ENCODE results near the gene SALL3.
A peak's percentile ranks its signal among the peaks of the same experiment; 100 is the strongest.
"Not testable (repeated sequence)": the region's sequence is repeated elsewhere in the genome, so short reads cannot be mapped to it uniquely, and the experiment has no call there.

The SALL3 gene

DNA sequence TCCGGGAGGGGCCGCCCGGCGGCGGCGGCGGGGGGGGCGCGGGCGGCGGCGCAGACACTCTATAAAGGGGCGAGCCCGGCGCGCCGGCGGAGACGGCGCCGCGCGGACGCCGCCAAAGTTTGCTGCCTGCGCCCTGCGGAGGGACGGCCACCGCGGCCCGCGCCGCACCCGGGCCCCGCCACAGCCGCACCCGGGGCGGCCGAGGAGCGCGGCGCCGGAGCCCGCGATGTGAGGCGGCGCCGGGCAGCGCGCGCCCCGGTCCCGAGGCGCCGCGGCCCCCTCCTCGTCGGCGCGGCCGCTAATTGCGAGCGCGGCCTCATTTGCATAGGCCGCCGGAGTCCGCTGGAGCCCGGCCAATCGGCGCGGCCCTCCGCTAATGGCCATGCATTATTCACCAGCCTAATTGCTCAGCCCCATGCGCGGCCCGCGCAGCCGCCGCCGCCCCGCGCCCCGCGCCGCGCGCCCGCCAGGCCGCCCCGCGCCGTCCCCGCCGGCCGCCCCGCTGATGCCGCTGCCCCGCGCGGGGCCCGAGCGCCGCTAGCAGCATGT lies at the start of gene SALL3:
Gene SALL3, plus strand, starts transcription at position 89 of the 549 bp plus-strand sequence. Its CDS starts 457 bp downstream, at position 546.
- ATAC-seq (no peak), DNase-seq (ENCODE audit: low spot score in 2 of 2) (no peak)
- Mint-ChIP-seq H3K36me3 (peaks cover 6% of the 10 kb centered on the region), H3K4me3 (no peak within 1 kb of the TSS), H3K27ac (no peak within 1 kb of the TSS), H3K9me3 (no peaks in the 10 kb centered on the region), H3K4me1 (peaks cover 9% of the 10 kb centered on the region)

DNA sequence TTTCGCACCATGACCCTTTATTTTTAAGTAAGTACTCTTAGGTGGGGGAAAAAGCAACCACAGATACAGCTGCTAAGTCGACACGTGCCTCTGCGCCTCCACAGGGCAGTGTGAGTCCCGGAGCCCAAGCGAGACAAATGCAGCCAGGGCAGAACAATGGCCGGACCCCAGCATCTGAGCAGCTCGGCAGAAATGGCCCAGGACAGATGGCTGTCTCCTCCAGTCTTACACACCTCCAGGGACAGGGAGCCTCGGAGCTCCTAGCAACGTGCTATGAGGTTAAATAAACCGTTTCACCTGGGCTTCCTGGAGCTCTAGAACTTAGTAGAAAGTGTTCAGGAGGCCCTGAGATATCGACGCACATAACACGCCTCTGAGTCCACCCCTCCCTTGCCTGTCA lies 47.3 kb upstream of the SALL3 start:
- no peak overlapping the region for H3K27ac Mint-ChIP-seq
- no peak overlapping the region for H3K4me3 Mint-ChIP-seq
- ATAC-seq (no peak), DNase-seq (ENCODE audit: low spot score in 2 of 2) (no peak)
- H3K4me1 Mint-ChIP-seq = no peaks in the 10 kb centered on the region
- H3K9me3 Mint-ChIP-seq = no peaks in the 10 kb centered on the region
- no peaks in the 10 kb centered on the region for H3K36me3 Mint-ChIP-seq

DNA sequence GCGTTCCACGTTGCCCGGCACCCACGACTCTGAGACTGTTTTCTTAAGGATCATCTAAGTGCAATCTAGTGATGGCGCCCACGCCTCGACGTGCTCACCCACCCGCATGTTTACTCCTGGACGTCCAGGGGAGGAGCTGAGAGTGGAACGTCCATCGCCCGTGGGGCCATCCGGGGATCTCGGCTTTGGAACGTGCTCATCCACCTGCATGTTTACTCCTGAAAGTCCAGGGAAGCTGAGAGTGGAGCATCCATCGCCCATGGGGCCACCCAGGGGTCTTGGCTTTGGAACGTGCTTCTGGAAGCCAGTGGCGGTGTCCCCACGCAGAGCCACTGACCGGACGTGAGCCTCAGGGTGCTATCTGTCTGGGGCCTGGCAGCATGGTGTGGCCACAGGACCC lies 45.6 kb upstream of the SALL3 start:
- Mint-ChIP-seq H3K9me3 (no peaks in the 10 kb centered on the region), H3K36me3 (no peaks in the 10 kb centered on the region), H3K4me1 (peaks cover 4% of the 10 kb centered on the region), H3K4me3 (no peak overlapping the region), H3K27ac (no peak overlapping the region)
- DNase-seq (ENCODE audit: low spot score in 2 of 2) (no peak), ATAC-seq (no peak)

DNA sequence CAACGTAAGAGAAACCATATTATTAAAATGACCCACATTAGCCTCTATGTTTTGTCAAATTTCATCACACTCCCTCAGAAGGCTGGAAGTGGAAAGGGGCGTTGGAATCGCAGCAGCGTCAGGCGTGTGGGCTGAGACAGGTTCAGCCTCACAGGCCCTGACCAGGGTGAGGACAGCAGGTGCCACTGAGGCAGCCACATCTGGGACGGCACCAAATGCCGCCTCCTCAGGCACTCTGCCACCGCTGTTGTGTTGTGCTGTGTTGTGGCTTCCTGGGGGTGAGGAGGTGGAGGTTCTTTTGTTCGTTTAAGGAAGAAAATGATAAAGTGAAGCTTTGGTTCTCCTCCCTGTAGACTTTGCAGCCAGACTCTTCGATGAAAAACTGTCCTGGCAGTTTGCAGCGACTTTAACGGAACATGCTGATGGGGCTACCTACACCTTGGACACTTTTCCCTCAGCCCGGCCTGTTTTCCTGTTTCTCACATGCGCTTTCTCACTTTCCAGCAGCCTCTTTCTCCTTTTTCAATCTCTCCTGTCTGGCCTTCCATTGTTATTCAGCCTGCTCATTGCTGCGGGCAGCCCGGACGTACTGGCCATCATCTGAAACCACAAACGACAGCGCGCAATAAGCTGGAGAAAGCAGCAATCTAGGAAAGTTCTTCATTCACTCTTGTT lies 44.9 kb upstream of the SALL3 start:
- no peak for DNase-seq (ENCODE audit: low spot score in 2 of 2)
- Mint-ChIP-seq H3K36me3 (no peaks in the 10 kb centered on the region), H3K4me3 (no peak overlapping the region), H3K4me1 (peaks cover 7% of the 10 kb centered on the region), H3K9me3 (no peaks in the 10 kb centered on the region), H3K27ac (no peak overlapping the region)
- ATAC-seq = no peak

DNA sequence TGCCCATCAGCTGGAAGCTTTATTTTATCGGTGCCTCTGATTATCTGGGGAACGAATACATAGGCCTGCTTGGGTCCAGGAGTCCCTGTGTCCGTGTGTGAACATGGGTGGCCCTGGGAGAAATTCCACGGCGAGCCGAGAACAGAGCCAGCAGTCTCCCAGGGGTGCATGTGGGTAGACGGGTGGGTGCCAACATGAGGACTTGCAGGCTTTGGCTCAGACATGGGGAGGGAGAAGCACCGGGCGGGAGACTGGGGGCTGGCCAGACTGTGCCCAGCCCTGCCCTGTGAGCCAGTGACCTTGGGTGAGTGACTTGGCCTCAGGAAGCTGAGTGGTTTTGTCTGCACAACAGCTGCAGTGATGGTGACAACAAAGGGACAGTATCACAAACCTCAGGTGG lies 44.2 kb upstream of the SALL3 start:
- no peaks in the 10 kb centered on the region for H3K9me3 Mint-ChIP-seq
- no peaks in the 10 kb centered on the region for H3K36me3 Mint-ChIP-seq
- no peak for DNase-seq (ENCODE audit: low spot score in 2 of 2)
- peaks cover 7% of the 10 kb centered on the region for H3K4me1 Mint-ChIP-seq
- no peak overlapping the region for H3K27ac Mint-ChIP-seq
- no peak for ATAC-seq
- no peak overlapping the region for H3K4me3 Mint-ChIP-seq

DNA sequence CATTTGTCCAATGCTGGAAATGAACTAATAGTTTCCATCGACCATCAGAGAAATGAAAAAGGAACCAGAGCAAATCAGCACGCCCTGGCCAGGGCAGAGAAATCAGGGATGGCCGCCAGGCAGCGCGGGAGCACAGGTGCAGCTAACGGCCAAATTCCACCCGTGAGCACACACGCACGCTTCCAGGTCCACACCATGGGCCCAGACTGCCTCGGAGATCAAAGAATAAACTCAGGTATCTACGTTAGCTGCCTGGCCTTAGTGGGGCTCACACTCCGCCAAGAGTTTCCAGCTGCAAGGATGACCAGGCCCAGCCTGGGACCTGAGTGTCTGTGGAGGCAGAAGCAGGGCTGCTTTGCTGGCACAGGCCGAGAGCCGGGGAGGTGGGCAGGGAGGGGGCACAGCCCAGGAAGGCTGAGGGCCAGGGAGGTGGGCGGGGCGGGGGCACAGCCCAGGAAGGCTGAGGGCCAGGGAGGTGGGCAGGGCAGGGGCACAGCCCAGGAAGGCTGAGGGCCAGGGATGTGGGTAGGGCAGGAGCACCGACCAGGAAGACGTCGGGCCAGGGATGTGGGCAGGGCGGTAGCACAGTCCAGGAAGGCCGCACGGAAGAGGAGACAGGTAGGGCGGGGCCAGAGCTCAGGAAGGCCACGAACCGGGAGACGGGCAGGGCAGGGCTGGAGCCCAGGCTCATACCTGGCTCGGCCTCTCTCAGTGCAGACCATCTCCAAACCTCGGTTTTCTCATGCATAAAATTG lies 43.2 kb upstream of the SALL3 start:
- Mint-ChIP-seq H3K27ac (no peak overlapping the region), H3K9me3 (no peaks in the 10 kb centered on the region), H3K4me3 (no peak overlapping the region), H3K4me1 (peaks cover 7% of the 10 kb centered on the region), H3K36me3 (no peaks in the 10 kb centered on the region)
- ATAC-seq = no peak
- DNase-seq (ENCODE audit: low spot score in 2 of 2) = no peak

DNA sequence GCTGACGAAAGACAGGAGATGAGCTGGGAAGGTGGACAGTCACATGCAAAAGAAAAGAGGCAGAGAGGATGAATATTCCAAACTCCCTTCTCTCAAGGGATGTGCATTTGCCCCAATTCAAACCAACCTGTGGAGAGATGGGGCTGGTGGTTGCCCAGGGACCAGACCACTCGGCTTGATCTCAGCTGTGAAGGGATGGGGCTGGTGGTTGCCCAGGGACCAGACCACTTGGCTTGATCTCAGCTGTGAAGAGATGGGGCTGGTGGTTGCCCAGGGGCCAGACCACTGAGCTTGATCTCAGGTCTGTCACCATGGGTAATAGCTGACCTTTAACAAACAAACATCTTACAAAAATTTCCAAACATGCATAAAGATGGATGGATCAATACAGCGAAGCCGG lies 42.5 kb upstream of the SALL3 start:
- H3K36me3 Mint-ChIP-seq = no peaks in the 10 kb centered on the region
- H3K4me1 Mint-ChIP-seq = peaks cover 7% of the 10 kb centered on the region
- H3K27ac Mint-ChIP-seq = no peak overlapping the region
- H3K9me3 Mint-ChIP-seq = no peaks in the 10 kb centered on the region
- no peak for DNase-seq (ENCODE audit: low spot score in 2 of 2)
- no peak overlapping the region for H3K4me3 Mint-ChIP-seq
- no peak for ATAC-seq

DNA sequence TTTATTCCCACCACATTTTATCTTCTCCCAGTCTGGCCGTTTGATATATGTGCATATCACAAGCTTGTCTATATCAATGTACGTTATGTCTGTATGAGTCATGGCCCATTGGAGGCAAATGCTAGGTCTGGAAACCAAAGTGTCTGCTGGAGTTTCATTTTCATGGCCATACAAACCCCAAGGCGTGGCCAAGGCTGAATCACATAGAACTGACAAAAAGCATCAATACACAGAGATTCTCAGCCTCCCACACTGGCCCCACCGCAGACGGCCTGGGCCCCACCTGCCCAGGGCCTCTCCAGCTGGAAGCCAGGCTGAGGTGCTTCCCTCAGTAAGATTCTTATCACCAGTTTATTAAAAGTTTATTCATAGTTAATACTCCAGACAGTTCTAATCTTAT lies 40.5 kb upstream of the SALL3 start:
- Mint-ChIP-seq H3K9me3 (no peaks in the 10 kb centered on the region), H3K4me3 (no peak overlapping the region), H3K36me3 (no peaks in the 10 kb centered on the region), H3K27ac (no peak overlapping the region), H3K4me1 (peaks cover 7% of the 10 kb centered on the region)
- ATAC-seq (peak; percentile 94), DNase-seq (ENCODE audit: low spot score in 2 of 2) (peak; percentile 10 to 54)

DNA sequence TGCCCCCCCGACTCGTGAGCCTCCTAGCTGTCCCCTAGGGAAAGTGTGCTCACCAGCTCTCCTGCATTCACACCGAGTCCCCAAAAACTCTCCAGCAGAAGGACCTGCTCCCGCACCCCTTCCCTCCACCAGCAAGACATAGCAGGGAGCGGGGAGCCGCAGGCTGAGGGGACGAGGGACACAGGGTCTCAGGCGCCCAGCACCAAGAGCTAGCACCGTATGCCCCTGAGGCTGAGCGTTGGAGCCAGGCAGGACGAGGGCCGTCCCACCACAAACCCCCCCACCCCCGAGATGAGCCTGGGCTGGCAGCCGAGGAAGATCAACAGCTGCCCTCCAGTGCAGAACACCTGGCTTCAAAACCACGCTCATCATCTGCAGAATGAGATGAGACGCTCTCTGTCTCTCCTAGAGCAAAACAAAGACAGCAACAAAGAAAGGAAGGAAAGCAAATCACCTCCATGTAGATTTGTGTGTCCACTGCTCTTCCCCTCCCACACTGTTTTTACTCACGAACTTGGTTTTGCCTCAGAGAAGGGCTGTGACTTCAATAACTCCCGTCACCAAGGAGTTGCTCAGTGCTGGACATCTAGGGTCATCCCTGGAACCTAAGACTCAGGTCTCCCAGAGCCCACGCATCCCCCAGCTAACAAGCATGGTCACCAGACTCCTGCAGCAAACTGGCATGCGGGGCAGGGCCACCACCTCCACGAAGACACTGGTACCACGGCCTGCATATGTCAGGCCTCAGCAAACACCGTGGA lies 39.7 kb upstream of the SALL3 start:
- Mint-ChIP-seq H3K9me3 (no peaks in the 10 kb centered on the region), H3K36me3 (no peaks in the 10 kb centered on the region), H3K4me1 (peaks cover 7% of the 10 kb centered on the region), H3K4me3 (no peak overlapping the region), H3K27ac (no peak overlapping the region)
- no peak for DNase-seq (ENCODE audit: low spot score in 2 of 2)
- ATAC-seq = no peak

DNA sequence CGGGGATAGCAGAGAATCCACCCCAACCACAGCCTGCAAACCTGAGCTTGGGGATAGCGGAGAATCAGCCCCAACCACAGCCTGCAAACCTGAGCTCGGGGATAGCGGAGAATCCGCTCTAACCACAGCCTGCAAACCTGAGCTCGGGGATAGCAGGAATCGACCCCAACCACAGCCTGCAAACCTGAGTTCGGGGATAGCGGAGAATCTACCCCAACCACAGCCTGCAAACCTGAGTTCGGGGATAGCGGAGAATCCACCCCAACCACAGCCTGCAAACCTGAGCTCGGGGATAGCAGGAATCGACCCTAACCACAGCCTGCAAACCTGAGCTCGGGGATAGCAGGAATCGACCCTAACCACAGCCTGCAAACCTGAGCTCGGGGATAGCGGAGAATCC lies 37.4 kb upstream of the SALL3 start:
- H3K27ac Mint-ChIP-seq; DNase-seq (ENCODE audit: low spot score in 2 of 2); H3K4me1 Mint-ChIP-seq; ATAC-seq; H3K9me3 Mint-ChIP-seq; H3K4me3 Mint-ChIP-seq; H3K36me3 Mint-ChIP-seq: not testable (repeated sequence)

DNA sequence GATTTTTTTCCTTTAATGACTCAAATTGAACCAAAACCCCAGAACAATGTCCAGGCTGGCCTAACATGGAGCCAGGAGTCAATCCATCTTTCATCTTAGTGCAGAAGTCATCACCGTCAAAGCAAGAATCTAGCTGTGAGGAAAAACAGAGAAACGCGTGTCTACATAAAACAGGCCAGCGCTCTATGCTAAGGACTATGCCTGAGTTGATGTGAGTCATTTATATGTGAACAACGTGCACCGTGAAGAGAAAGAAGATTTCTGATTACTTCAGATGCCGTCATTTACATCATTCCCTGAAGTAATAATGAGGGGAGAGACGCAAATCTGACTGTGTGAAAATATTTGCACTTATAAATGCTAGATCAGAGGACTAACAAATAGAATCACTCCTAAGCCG lies 34.0 kb upstream of the SALL3 start:
- Mint-ChIP-seq H3K4me3 (no peak overlapping the region), H3K36me3 (no peaks in the 10 kb centered on the region), H3K4me1 (no peaks in the 10 kb centered on the region), H3K9me3 (no peaks in the 10 kb centered on the region), H3K27ac (no peak overlapping the region)
- no peak for DNase-seq (ENCODE audit: low spot score in 2 of 2)
- ATAC-seq = no peak

DNA sequence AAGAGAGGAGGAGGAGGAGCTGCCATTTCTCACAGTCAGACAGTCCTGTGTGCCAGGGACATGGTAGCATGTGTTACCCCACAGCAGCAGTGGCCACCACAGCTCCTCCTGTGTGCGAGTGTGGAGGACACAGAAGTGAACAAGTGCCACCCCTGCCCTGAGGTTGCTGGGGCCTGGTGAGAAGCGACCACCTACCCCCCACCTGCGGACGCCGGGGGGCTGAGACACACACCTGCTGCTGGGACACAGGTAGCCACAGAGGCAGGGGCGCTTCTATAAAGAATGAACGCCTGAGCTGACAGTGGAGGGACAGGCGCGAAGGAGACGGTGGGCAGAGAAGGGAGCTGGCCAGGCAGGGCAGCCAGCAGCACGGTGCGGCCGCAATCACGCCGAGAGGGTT lies 32.3 kb upstream of the SALL3 start:
- H3K4me3 Mint-ChIP-seq = no peak overlapping the region
- H3K4me1 Mint-ChIP-seq = no peaks in the 10 kb centered on the region
- H3K9me3 Mint-ChIP-seq = peaks cover 4% of the 10 kb centered on the region
- DNase-seq (ENCODE audit: low spot score in 2 of 2) (no peak), ATAC-seq (no peak)
- no peaks in the 10 kb centered on the region for H3K36me3 Mint-ChIP-seq
- H3K27ac Mint-ChIP-seq = no peak overlapping the region

DNA sequence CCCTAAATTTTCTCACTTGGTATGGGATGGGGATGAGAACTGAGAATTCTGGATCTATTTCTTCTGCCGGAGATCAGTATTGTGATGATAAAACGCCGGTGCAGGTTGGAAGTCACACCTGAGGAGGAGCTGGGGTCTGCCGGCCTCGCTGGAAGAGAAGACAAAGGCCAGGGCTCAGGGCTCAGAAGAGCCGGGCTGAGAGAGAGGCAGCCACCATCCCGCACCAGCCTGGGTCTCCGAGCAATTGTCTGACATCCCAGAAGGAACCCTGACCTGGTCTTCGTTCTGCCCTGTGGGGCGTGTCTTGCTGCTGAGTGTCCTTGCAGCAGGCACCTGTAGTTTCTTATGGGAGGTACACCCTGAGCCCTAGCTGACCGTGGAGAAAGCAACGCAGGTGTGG lies 31.4 kb upstream of the SALL3 start:
- ATAC-seq (no peak), DNase-seq (ENCODE audit: low spot score in 2 of 2) (no peak)
- Mint-ChIP-seq H3K4me3 (no peak overlapping the region), H3K27ac (no peak overlapping the region), H3K4me1 (no peaks in the 10 kb centered on the region), H3K9me3 (peaks cover 4% of the 10 kb centered on the region), H3K36me3 (no peaks in the 10 kb centered on the region)

DNA sequence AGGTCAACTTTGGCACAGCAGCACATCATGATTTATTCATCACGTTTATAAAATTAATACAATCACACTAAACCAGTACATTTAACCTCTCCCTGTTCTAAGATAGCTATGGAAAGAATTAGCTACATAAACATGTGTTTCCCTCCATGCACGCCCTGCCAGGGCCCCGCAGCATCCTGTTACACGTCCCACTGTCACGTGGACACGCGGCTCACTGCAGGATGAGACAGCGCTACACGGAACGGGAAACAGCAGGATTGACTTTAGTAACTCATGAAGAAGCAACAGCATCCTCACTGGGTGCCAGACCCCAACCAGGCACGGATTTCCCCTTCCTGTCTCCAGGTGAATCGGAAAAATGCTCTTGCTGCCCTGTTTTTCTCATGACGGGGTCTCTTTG lies 30.9 kb upstream of the SALL3 start:
- ATAC-seq (no peak), DNase-seq (ENCODE audit: low spot score in 2 of 2) (no peak)
- Mint-ChIP-seq H3K4me3 (no peak overlapping the region), H3K27ac (no peak overlapping the region), H3K4me1 (no peaks in the 10 kb centered on the region), H3K9me3 (peaks cover 4% of the 10 kb centered on the region), H3K36me3 (no peaks in the 10 kb centered on the region)

DNA sequence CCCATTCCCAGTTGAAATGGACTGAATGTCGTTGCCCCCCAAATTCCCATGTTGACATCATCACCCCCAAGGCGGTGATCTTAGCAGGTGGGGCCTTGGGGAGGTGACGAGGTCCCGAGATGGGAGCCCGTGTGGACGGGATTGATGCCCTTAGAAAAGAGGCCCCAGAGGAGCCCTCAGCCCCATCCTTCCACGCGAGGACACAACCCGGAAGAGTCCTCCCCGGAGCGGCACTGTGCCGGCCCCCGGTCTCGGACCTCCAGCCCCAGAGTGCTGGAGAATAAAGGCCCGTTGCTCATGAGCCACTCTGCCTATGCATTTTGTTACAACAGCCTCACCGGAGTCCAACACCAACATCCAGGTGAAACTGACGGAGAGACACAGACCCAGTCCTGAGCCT lies 30.4 kb upstream of the SALL3 start:
- Mint-ChIP-seq H3K4me3 (no peak overlapping the region), H3K36me3 (no peaks in the 10 kb centered on the region), H3K4me1 (no peaks in the 10 kb centered on the region), H3K9me3 (peaks cover 4% of the 10 kb centered on the region), H3K27ac (no peak overlapping the region)
- ATAC-seq (no peak), DNase-seq (ENCODE audit: low spot score in 2 of 2) (no peak)
